ENCODE measurements around the gene IRS2.

DNA sequence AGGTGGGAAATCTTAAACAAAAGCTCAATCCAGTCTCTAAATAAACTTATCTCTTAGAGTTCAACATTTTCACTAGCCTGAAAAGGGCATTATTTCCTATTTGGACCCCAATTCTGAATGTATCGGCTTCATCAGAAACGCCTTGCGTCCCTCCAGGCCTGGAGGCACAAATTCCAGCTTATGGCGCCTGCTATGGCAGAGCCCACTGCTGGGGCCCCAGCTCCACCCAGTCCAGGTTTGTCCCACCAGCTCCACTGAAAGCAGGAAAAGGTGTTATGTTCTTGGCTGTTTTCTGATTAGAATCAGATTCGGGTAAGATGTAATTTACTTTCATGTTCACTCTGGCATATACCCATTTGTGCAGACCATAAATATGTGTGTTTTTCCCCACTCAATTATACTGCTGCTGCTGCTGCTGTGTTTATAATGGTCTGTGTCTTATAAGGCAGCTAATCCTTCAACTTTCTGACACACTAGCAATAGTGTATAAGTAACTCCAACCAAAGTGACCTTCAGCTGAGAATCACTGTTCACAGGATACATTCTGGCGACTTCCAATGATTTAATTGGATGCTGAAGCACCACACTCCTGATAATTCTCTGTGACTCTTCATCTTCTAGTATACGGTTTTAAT, 6.4 kb downstream of the IRS2 start:
- TF ChIP-seq EZH2 (IDR thresholded peaks at IDR 0.05; ENCODE audit: low read length) = no peak
- TF ChIP-seq, protein P1, sequence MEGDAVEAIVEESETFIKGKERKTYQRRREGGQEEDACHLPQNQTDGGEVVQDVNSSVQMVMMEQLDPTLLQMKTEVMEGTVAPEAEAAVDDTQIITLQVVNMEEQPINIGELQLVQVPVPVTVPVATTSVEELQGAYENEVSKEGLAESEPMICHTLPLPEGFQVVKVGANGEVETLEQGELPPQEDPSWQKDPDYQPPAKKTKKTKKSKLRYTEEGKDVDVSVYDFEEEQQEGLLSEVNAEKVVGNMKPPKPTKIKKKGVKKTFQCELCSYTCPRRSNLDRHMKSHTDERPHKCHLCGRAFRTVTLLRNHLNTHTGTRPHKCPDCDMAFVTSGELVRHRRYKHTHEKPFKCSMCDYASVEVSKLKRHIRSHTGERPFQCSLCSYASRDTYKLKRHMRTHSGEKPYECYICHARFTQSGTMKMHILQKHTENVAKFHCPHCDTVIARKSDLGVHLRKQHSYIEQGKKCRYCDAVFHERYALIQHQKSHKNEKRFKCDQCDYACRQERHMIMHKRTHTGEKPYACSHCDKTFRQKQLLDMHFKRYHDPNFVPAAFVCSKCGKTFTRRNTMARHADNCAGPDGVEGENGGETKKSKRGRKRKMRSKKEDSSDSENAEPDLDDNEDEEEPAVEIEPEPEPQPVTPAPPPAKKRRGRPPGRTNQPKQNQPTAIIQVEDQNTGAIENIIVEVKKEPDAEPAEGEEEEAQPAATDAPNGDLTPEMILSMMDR (optimal IDR thresholded peaks at IDR 0.05 in 1 of 3, IDR thresholded peaks at IDR 0.05 in 1 of 3, conservative IDR thresholded peaks at IDR 0.05 in 1 of 3; ENCODE audit: extremely low read depth in 1 of 3, insufficient read depth in 2 of 3, low read length in 3 of 3) = no peak
